MM.1S (cell line): Measurements from ENCODE around the gene UNC93A.
"Not testable (repeated sequence)": the region's sequence is repeated elsewhere in the genome, so short reads cannot be mapped to it uniquely, and the experiment has no call there.

Experiments used
- DNase-seq: peaks from one replicate; pipeline ENCODE4 v3.0.0-alpha.2; 2015
- H2AFZ ChIP-seq: fragments of 300-600 bp; sonication (generic); 2 replicates; pipeline ENCODE4 v1.6.0; 2016; ENCODE audit warnings: antibody characterized with exemption, low read length
- H3F3A ChIP-seq: fragments of 300-600 bp; sonication (generic); 2 replicates; pipeline ENCODE4 v1.6.1; 2016; ENCODE audit warnings: mild to moderate bottlenecking, antibody characterized with exemption, low read length, moderate library complexity, mixed read lengths; ENCODE audit not compliant: insufficient read depth
- H3K27ac ChIP-seq: fragments of 300-600 bp; sonication (generic); 2 replicates; pipeline ENCODE4 v1.5.1; 2016; ENCODE audit warnings: mild to moderate bottlenecking, low read length
- H3K27me3 ChIP-seq: fragments of 300-600 bp; sonication (generic); replicated peaks from 2 replicates; pipeline ENCODE4 v1.6.0; 2016; ENCODE audit warnings: low read length; ENCODE audit not compliant: insufficient read depth
- H3K36me3 ChIP-seq: fragments of 300-600 bp; sonication (generic); replicated peaks from 2 replicates; pipeline ENCODE4 v1.6.1; 2016; ENCODE audit warnings: mild to moderate bottlenecking, low read length, mixed read lengths; ENCODE audit not compliant: insufficient read depth
- H3K4me1 ChIP-seq: fragments of 300-600 bp; sonication (generic); 2 replicates; pipeline ENCODE4 v1.6.1; 2016; ENCODE audit warnings: low read length, mixed read lengths
- H3K4me2 ChIP-seq: fragments of 300-600 bp; sonication (generic); 2 replicates; pipeline ENCODE4 v1.6.0; 2016; ENCODE audit warnings: low read depth, low read length
- H3K4me3 ChIP-seq: fragments of 300-600 bp; sonication (generic); 2 replicates; pipeline ENCODE4 v1.5.1; 2016; ENCODE audit warnings: low read length, mixed read lengths
- H3K79me2 ChIP-seq: fragments of 300-600 bp; sonication (generic); 2 replicates; pipeline ENCODE4 v1.6.1; 2016; ENCODE audit warnings: mixed run types, low read length, mixed read lengths
- H3K9ac ChIP-seq: fragments of 300-600 bp; sonication (generic); 2 replicates; pipeline ENCODE4 v1.6.1; 2016; ENCODE audit warnings: low read length, mixed read lengths
- H3K9me2 ChIP-seq: fragments of 300-600 bp; sonication (generic); replicated peaks from 2 replicates; pipeline ENCODE4 v1.6.1; 2016; ENCODE audit warnings: mild to moderate bottlenecking, low read length, mixed read lengths; ENCODE audit not compliant: insufficient read depth
- H3K9me3 ChIP-seq: fragments of 300-600 bp; sonication (generic); replicated peaks from 2 replicates; pipeline ENCODE4 v1.6.1; 2016; ENCODE audit warnings: mild to moderate bottlenecking, low read length, mixed read lengths; ENCODE audit not compliant: insufficient read depth
- H4K20me1 ChIP-seq: fragments of 300-600 bp; sonication (generic); 2 replicates; pipeline ENCODE4 v1.6.1; 2016; ENCODE audit warnings: mild to moderate bottlenecking, low read length, moderate library complexity, mixed read lengths; ENCODE audit not compliant: insufficient read depth
- EZH2 ChIP-seq: fragments of 300-600 bp; sonication (generic); optimal IDR thresholded peaks from 2 replicates; pipeline ENCODE3; 2017; ENCODE audit warnings: low read depth, mild to moderate bottlenecking, antibody characterized with exemption, low read length, mixed read lengths
- EZH2phosphoT487 ChIP-seq: fragments of 300-600 bp; sonication (generic); IDR thresholded peaks from 2 replicates; pipeline ENCODE4 v1.6.1; 2018; ENCODE audit warnings: antibody characterized with exemption, low read length
- TF ChIP-seq, protein P1 (sequence below): fragments of 300-600 bp; sonication (generic); IDR thresholded peaks from 2 replicates; pipeline ENCODE4 v1.5.1; 2016; ENCODE audit warnings: antibody characterized with exemption, low read length, mixed read lengths

The UNC93A gene

DNA sequence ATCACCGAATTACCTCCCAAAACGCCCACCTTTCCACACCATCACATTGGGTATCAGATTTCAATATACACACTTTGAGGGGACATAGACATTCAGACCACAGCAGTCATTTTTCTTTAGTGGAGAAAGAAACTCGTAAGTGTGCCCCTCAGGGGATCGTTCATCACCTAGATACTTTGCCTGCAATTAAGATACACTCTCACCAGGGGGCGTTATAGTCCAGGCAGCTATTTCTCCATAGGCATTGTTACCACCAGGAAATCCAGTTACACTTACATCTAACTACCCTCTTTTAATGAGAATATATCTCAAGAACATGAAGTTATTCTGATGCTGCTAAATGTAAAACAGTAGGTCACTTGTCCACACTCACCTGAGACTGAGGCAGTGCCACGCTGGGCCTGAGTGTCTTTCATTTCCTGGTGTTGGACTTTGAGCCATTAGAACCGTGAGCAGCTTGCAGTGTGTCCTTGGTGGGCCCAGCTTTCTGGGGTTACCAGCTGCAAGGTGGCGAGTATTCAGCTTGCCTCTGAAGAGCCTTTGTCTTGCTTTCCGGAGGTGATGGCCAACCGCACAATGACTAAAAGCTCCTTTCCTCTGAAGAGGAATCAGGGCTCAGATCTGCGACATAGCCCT lies 35.1 kb upstream of the UNC93A start:
- Histone ChIP-seq H4K20me1 (no peaks in the 10 kb centered on the region), H3F3A (no peaks in the 10 kb centered on the region), H3K4me3 (no peak overlapping the region), H3K9me3 (no peaks in the 10 kb centered on the region), H3K36me3 (no peaks in the 10 kb centered on the region), H3K79me2 (no peaks in the 10 kb centered on the region), H3K9me2 (no peaks in the 10 kb centered on the region), H3K27me3 (no peaks in the 10 kb centered on the region), H3K9ac (no peak overlapping the region), H3K4me1 (no peaks in the 10 kb centered on the region), H3K27ac (no peak overlapping the region), H2AFZ (no peak overlapping the region), H3K4me2 (no peak overlapping the region)
- DNase-seq, result no peak
- TF ChIP-seq, protein P1, sequence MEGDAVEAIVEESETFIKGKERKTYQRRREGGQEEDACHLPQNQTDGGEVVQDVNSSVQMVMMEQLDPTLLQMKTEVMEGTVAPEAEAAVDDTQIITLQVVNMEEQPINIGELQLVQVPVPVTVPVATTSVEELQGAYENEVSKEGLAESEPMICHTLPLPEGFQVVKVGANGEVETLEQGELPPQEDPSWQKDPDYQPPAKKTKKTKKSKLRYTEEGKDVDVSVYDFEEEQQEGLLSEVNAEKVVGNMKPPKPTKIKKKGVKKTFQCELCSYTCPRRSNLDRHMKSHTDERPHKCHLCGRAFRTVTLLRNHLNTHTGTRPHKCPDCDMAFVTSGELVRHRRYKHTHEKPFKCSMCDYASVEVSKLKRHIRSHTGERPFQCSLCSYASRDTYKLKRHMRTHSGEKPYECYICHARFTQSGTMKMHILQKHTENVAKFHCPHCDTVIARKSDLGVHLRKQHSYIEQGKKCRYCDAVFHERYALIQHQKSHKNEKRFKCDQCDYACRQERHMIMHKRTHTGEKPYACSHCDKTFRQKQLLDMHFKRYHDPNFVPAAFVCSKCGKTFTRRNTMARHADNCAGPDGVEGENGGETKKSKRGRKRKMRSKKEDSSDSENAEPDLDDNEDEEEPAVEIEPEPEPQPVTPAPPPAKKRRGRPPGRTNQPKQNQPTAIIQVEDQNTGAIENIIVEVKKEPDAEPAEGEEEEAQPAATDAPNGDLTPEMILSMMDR, result no peak
- no peak for TF ChIP-seq EZH2
- no peak for TF ChIP-seq EZH2phosphoT487

DNA sequence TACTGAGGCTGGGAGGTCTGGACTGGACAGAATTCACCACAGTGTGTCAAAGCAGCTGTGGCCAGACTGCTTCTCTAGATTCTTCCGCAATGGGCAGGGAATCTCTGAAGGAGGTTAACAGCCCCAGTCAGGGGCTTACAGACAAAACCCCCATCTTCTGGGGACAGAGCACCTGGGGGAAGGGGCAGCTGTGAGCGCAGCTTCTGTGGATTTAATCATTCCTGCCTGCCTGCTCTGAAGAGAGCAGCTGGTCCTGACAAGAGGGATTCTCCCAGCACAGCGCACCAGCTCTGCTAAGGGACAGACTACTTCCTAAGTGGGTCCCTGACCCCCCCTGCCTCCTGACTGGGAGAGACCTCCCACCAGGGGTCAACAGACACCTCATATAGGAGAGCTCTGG lies 32.5 kb upstream of the UNC93A start:
- Histone ChIP-seq H3K4me3 (no peak overlapping the region), H3K27ac (no peak overlapping the region), H3K4me1 (no peaks in the 10 kb centered on the region), H3K9me2 (no peaks in the 10 kb centered on the region), H4K20me1 (no peaks in the 10 kb centered on the region), H3K79me2 (no peaks in the 10 kb centered on the region), H3K36me3 (no peaks in the 10 kb centered on the region), H3K27me3 (no peaks in the 10 kb centered on the region), H3K9ac (no peak overlapping the region), H3F3A (no peaks in the 10 kb centered on the region), H3K4me2 (no peak overlapping the region), H3K9me3 (no peaks in the 10 kb centered on the region), H2AFZ (no peak overlapping the region)
- no peak for DNase-seq
- TF ChIP-seq, protein P1, result no peak
- TF ChIP-seq EZH2phosphoT487, result no peak
- TF ChIP-seq EZH2, result no peak

DNA sequence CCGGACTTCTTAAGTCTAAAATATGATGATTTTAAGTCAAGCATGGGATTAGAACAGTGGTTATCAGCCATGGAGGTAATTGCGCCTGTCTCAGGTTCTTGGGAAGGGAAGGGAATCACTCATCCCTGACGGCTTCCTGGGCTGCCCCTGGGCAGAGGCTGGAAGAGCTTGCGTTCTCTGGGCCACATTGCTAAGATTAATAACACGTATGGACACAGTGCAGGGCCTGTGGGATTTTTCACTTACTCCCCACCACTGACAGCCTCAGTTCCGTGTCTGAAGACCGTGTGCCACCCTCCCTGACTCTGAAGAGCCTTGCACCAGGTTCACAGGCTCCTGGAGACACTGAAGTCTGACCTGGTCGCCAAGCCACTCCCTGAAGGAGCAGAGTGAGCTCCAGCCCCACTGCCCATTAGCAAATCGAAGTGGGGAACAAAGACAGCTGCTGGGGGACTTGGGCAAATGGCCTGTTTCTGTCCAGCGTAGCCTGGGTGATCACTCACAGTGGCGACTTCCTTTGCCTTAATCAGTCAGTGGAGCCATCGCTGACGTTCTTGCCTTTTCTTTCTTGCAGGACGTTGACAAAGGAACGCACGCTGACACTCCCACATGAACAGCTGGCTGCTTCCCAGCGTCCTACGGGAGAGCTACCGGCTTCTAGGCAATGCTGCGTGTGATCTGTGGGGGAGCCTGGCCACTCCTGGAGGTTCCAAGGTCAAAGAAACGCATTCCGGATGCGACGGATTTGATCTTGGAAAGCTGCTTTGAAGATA lies 24.9 kb upstream of the UNC93A start:
- not testable (repeated sequence) for H3K4me3 ChIP-seq, H4K20me1 ChIP-seq, H3K9ac ChIP-seq

More for the DNA sequence above, 24.9 kb upstream of the UNC93A start:
- H3K79me2 ChIP-seq, H3K4me1 ChIP-seq, H3K4me2 ChIP-seq, DNase-seq, H3K9me2 ChIP-seq, H3K36me3 ChIP-seq, H3F3A ChIP-seq, H3K27me3 ChIP-seq, H3K27ac ChIP-seq, H3K9me3 ChIP-seq, H2AFZ ChIP-seq: not testable (repeated sequence)
